HL-60 (cell line): Measurements from ENCODE around the gene GNG2.
A peak's percentile ranks its signal among the peaks of the same experiment; 100 is the strongest.

ENCODE experiments used
- DNase-seq, 2 experiments: peaks; one replicate each; pipeline ENCODE4 v3.0.0-alpha.2; 2010 to 2020; ENCODE audit warnings: low read depth in 1 of 2, low spot score in 1 of 2
- H3K27ac ChIP-seq: fragments of 250-450 bp; sonication (Bioruptor Pico); replicated peaks from 2 replicates; pipeline ENCODE4 v1.5.1; 2020; ENCODE audit warnings: mild to moderate bottlenecking, moderate library complexity
- H3K27me3 ChIP-seq: fragments of 250-450 bp; sonication (Bioruptor Pico); 2 replicates; pipeline ENCODE4 v1.5.1; 2021; ENCODE audit warnings: mild to moderate bottlenecking, moderate library complexity; ENCODE audit not compliant: insufficient read depth, poor library complexity, severe bottlenecking
- H3K4me3 ChIP-seq: replicated peaks from 2 replicates; pipeline ENCODE4 v1.5.1; 2011; ENCODE audit warnings: mild to moderate bottlenecking, control low read depth, low read length; ENCODE audit not compliant: insufficient read depth
- GABPA ChIP-seq: IDR thresholded peaks from 2 replicates; pipeline ENCODE4 v1.6.1; 2012; ENCODE audit warnings: low read depth
- POLR2AphosphoS5 ChIP-seq: IDR thresholded peaks from 2 replicates; pipeline ENCODE4 v1.6.1; 2012; ENCODE audit warnings: low read depth
- SPI1 ChIP-seq: IDR thresholded peaks from 2 replicates; pipeline ENCODE4 v1.6.1; 2012; ENCODE audit warnings: low read depth, mild to moderate bottlenecking, borderline replicate concordance
- TF ChIP-seq, protein P1 (sequence below): IDR thresholded peaks from one replicate; pipeline ENCODE4 v1.5.1; 2011; ENCODE audit warnings: low read length, control low read depth, inconsistent platforms; ENCODE audit not compliant: insufficient read depth
- TF ChIP-seq, protein P2 (sequence below): IDR thresholded peaks from 2 replicates; pipeline ENCODE4 v1.6.1; 2012; ENCODE audit warnings: low read depth; ENCODE audit not compliant: insufficient replicate concordance

The GNG2 gene

GRCh38 chr14:51856792-51857296, 3.6 kb upstream of the GNG2 start:
- Histone ChIP-seq H3K4me3 (no peak overlapping the region), H3K27ac (no peak overlapping the region), H3K27me3 (no peaks in the 10 kb centered on the region)
- DNase-seq = no peak
- peak; percentile 36; the same call in 1 of the 2 replicates for TF ChIP-seq SPI1
- TF ChIP-seq, protein P1, sequence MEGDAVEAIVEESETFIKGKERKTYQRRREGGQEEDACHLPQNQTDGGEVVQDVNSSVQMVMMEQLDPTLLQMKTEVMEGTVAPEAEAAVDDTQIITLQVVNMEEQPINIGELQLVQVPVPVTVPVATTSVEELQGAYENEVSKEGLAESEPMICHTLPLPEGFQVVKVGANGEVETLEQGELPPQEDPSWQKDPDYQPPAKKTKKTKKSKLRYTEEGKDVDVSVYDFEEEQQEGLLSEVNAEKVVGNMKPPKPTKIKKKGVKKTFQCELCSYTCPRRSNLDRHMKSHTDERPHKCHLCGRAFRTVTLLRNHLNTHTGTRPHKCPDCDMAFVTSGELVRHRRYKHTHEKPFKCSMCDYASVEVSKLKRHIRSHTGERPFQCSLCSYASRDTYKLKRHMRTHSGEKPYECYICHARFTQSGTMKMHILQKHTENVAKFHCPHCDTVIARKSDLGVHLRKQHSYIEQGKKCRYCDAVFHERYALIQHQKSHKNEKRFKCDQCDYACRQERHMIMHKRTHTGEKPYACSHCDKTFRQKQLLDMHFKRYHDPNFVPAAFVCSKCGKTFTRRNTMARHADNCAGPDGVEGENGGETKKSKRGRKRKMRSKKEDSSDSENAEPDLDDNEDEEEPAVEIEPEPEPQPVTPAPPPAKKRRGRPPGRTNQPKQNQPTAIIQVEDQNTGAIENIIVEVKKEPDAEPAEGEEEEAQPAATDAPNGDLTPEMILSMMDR = no peak

DNA sequence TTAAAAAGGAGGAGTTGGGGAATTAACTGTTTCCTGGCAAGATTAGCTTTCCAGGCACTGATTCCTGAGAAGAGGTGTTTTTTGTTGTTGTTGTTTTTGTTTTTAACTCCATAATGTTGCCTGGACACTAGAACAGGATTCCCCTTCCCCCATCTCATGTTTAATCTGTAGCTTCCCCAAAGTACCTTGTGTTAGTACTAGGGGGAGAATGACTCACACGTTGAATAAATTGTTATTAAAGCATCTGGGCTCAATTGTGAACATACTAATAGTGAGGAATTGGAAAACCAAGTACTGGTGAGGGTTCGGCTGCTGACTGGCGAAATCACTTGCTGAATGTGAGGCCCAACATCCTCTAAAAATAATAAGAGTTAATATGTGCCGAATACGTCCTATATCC, 1.3 kb upstream of the GNG2 start:
- TF ChIP-seq GABPA (no peak), SPI1 (no peak), POLR2AphosphoS5 (no peak)
- TF ChIP-seq, protein P1 = no peak
- TF ChIP-seq, protein P2, sequence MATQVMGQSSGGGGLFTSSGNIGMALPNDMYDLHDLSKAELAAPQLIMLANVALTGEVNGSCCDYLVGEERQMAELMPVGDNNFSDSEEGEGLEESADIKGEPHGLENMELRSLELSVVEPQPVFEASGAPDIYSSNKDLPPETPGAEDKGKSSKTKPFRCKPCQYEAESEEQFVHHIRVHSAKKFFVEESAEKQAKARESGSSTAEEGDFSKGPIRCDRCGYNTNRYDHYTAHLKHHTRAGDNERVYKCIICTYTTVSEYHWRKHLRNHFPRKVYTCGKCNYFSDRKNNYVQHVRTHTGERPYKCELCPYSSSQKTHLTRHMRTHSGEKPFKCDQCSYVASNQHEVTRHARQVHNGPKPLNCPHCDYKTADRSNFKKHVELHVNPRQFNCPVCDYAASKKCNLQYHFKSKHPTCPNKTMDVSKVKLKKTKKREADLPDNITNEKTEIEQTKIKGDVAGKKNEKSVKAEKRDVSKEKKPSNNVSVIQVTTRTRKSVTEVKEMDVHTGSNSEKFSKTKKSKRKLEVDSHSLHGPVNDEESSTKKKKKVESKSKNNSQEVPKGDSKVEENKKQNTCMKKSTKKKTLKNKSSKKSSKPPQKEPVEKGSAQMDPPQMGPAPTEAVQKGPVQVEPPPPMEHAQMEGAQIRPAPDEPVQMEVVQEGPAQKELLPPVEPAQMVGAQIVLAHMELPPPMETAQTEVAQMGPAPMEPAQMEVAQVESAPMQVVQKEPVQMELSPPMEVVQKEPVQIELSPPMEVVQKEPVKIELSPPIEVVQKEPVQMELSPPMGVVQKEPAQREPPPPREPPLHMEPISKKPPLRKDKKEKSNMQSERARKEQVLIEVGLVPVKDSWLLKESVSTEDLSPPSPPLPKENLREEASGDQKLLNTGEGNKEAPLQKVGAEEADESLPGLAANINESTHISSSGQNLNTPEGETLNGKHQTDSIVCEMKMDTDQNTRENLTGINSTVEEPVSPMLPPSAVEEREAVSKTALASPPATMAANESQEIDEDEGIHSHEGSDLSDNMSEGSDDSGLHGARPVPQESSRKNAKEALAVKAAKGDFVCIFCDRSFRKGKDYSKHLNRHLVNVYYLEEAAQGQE = no peak
- Histone ChIP-seq H3K27me3 (no peaks in the 10 kb centered on the region), H3K4me3 (no peak overlapping the region), H3K27ac (no peak overlapping the region; the same call in 1 of the 2 replicates)
- DNase-seq = no peak

DNA sequence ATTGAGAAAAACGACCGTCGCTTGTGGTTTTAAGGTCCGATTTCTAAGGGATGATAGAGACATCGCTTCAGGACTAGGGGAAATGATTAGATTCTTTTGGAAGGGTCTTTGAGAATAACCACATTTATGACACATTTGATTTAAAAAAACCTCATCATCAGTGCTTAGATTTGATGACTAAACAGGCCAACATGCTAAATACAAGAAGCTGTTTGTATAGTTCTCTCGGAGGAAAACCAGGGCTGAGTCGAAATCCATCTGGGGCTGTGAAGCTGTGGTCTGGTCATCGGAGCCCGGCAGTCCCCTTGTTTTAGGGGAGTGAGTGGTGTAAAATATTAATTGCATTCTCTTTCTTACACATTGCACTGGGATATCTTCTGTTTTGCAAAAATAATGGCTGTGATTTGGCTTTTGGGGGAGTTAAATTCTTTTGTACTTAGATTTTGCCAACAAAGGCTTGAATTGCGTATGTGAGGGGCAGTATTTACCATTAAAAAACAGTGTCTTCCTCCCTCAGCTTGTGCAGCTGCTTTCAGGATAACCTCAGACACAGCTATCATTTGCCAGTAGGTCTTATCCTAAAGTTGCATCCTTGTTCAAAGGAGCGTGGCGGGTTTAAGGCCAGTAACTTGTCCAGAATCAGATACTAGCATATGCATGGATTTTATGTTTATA, 550 bp downstream of the GNG2 start:
- Histone ChIP-seq H3K4me3 (peak overlapping the region; percentile 43), H3K27ac (peak overlapping the region; percentile 51), H3K27me3 (no peaks in the 10 kb centered on the region)
- TF ChIP-seq, protein P2 = no peak
- TF ChIP-seq POLR2AphosphoS5 (no peak), SPI1 (no peak), GABPA (no peak)
- TF ChIP-seq, protein P1 = no peak
- no peak for DNase-seq

GRCh38 chr14:51862176-51862796, 1.9 kb downstream of the GNG2 start:
- DNase-seq = no peak
- Histone ChIP-seq H3K4me3 (no peak overlapping the region), H3K27ac (no peak overlapping the region), H3K27me3 (no peaks in the 10 kb centered on the region)
- TF ChIP-seq, protein P1 = no peak
- peak; percentile 16; the same call in 1 of the 2 replicates for TF ChIP-seq SPI1
